GM19467 (cell line): ENCODE results near the gene HDAC7.

Experiments
- ATAC-seq: cut with Tn5 transposase; IDR thresholded peaks from one replicate; pipeline ENCODE4 v1.9.1; 2021; ENCODE audit warnings: mild to moderate bottlenecking, moderate library complexity; ENCODE audit not compliant: unreplicated experiment

HDAC7 gene

DNA sequence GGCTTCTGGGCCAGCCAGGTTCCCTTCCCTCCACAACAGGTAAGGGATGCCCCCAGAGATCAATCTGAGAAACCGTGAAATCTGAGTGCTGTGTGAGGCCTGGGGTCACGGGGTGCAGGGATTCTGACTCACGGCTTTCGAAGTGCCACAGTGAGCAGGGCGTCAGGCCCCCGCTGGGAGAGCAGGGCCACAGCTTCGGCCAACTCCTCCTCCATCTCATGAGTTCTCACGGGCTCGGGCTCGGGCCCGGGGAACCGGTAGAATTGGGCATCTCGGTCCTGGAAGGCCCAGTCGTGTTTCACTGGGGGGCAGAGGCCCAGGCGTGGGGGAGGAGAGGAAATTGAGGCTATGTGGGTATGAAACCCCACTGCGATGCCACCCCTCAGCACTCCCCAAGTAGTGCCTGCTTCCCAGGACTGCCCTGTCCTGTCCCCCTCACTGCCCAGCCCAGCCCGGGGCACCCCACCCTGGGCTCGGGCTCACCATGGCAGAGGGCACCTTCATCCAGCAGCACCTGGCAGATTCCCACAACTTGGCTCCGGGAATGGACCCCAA lies 68.7 kb downstream of the HDAC7 start:
- ATAC-seq = no peak

DNA sequence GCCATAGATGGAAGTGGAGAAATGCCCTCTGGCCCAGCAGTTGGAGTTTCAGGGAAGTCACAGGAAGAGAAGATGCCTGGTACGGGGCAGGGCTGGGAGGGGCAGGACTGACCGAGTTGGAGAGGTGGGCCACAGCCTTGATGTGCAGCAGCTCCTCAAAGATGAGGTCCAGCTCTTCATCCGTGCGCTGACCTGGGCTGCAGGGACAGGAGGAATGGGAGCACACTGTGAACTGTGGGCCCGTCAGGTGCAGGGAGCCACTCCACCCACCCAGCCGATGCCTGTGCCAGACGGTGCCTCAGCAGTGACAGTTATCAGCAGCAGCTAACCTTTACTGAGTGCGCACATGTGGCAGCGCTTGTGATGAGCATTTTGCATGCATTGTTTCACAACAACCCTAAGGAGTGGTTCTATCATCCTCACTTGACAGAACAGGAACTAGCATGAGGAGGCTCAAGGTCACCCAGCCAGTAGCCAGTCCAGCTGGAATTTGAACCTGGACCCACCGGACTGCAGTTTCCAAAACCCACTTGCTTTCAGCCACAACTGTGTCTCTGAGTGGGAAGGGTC lies 69.4 kb downstream of the HDAC7 start:
- ATAC-seq = no peak

DNA sequence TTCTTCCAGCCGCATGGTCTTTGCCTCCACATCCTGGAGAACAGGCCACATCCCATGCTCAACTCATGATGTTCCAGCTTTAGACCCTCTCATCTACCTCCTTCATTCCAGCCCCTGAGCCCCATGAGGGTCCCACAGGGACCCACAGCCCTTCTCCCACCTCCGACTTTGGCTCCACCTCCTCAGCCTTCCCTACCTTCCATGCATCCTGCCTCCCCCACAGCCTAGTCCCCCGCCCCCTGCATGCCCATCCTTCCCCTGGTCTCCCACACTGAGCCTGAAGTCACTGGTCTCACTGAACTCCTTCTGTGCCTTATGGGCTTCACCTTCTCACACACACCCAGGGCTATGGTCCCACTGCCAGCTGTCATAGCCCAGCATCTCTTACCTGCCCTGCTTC lies 70.8 kb downstream of the HDAC7 start:
- no peak for ATAC-seq

DNA sequence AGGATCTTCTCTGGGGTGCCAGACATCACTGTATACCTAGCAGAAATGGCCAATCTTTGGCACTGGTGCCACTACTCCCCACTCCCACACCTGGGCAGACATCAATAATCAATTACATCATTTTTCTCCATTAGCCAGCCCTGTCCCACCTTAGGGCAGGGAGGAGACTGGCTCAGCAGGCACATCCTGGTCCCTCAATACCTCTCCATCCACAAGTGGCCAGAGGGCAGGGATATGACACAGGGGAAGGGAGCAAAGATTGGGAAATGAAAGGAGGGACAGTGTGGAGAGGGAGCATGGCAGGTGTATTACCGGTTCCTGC lies 71.2 kb downstream of the HDAC7 start:
- ATAC-seq = no peak

DNA sequence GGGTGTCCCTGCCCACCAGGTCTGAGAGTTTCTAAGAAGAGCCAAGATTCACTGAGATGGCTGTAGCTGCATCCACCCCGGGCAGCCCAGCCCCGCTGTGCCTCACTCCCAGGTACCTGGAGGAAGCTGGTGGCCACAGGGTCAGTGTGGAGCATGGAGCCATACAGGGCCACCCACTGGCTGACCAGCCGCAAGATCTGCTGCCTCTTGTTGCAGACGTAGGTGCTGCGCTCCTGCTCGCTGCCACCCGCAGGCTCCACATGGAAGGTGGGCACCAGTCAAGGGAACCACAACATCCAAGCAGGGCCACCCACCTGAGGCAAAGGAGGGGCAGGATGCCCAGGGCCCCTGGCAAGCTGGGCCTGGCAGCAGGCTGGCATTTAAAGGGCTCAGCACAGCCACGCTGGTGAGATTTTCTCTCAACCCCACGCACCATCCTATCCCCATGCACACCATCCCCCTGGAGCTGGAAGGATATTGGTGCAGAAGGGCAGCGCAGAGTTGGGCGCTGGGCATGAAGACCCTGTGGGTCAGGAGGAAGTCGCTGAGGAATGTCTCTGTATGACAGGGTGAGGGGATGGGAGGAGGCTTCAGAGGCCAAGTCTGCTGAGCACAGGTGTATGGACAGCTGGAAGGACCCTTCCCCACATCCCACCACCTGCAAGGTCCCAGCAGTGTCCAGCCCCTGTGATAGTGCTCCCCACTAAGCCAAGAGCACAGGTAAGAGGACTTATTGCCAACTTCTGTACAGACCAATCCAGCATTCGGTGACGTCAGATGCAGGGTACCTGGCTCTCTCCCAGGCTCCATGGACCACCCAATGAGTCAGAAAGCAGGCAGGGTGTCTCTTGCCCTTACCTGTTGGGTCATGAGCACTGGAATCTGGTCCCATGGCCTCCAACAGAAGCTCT lies 71.9 kb downstream of the HDAC7 start:
- ATAC-seq = no peak

DNA sequence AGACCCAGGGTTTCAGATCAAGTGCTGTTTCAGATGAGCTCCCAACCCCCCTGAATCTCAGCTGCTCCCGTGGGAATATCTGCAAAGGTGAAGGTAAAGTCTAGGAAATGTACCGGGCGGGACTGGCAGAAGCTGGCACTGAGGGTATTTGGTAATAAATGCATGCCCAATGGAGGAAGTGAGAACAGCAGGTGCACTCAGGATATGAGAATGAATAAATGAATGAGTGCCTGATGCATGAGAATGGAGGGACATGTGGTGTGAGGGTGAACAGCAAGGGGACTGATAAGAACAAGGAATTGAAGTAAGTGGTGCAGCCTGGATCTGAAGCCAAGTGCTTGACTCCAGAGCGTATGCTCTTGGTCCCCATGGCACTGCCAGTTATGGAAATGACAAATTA lies 72.6 kb downstream of the HDAC7 start:
- no peak for ATAC-seq

DNA sequence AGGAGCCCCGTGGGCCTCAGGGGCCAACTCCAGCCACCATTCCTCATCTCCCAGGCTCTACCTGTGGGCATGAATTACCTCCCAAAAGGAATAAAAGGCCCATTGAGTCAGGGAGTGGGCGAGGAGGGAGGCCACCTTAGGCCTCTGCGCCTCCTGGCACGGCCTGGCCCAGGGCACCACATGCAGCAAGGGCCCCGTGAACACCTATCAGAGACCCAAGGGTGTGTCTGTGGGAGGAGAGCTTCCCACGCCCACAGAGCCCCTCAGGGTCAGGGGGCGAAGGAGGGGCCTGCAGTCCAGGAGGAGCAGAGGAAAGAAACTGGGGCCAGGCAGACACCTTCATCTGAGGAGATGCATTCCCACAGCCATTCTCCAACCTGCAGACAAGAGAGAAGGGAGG lies 73.2 kb downstream of the HDAC7 start:
- no peak for ATAC-seq

DNA sequence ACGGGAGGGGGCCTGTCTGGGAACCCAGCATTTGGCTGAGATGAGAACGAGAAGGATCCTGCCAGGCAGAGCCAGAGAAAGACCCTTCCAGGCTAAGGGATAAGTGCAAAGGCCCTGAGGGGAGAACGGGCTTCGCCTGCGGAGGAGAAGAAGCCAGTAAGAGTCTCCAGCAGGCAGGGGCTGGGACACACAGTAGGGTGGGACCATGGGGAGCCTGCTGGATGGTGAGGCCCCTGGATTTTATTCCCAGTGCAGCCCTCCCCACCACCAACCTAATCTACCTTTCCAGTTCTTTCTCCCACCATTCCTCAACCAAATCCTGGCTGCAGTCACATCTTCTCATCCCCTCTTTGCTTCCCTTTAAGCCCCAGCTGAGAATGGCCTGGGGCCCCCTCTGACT lies 73.6 kb downstream of the HDAC7 start:
- ATAC-seq = no peak

DNA sequence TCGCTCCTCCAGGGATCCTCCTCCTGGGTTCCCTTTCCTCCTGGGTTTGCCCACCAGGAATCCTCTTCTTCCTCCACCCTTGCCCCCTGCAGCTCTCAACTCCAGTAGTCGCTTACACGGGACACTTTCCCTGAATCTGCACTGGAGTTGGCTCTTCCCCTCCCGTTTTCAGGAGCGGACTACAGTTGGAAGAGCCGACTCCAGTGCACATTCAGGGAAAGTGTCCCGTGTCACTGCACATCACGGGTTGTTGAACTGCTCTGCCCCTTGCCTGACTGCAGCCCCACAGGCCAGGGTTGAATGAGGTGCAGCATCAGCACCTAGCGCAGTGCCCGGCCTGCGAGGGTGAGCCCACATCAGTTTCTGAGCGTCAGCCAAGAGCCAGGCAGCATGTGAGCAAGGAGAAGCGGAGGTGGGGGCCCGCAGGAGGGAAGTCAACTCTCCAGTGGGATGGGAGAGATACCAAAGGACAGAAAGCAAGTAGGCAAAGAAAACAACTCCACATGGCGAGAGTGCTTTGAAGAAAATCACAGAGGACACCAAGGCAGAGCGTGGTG lies 74.1 kb downstream of the HDAC7 start:
- ATAC-seq = no peak

DNA sequence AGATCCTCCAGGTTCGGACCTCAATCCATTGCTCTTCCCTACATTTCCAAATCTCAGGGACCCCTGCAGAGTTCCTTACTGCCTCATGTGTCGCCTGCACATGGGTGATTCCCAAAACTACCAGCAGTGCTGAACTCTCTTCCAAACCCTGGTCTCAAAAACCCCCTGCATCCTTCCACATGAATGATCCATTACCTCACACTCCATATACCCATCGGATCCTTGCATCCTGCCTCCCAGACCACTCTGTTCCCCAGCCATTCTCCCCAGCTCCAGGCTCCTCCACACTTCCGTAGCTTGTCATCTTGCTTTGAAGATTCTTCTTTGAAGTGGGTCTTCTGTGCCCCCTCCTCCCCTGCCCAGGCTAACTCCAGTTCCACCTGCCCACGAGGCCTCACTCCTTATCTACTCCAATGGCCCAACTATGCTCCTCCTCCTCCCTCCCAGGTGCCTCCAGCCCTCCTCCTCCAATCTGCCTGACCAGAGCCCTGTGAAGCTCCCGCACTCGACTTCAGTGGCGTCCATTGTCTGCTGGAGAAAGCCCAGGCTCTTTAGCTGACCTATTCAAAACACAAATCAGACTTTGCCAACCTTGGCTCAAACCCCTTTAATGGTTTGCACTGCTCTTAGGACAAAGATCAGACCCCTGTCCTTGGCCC lies 74.8 kb downstream of the HDAC7 start:
- ATAC-seq = no peak

DNA sequence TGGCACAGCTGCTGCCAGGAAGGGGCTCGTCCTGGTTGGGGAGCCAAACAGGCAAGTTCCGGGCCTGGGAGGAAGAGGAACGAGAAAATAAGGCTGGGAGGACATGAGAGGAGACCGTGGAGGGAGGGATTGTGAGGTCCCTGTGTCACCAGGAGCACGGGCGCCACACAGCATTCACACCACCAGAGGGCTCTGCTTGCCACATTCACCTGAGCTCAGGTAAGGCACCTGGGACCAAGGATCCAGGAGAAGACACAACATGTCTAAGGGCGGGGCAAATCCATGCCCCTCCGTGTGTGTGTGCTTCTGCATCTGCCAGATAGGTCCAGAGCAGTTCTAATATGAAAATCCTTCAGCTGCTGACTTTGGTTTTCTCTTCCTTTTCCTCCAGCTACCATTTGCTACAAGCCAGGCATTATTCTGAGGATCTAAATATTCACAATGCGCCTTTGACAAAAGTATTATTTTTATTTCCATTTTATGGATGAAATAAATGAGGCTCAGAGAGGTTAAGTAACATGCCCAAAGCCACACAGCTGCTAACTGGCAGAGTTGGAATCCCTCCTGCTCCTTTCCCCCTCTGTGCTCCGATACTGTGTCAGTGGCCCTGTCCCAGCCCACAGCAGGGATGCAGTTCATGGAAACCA lies 75.6 kb downstream of the HDAC7 start:
- no peak for ATAC-seq

DNA sequence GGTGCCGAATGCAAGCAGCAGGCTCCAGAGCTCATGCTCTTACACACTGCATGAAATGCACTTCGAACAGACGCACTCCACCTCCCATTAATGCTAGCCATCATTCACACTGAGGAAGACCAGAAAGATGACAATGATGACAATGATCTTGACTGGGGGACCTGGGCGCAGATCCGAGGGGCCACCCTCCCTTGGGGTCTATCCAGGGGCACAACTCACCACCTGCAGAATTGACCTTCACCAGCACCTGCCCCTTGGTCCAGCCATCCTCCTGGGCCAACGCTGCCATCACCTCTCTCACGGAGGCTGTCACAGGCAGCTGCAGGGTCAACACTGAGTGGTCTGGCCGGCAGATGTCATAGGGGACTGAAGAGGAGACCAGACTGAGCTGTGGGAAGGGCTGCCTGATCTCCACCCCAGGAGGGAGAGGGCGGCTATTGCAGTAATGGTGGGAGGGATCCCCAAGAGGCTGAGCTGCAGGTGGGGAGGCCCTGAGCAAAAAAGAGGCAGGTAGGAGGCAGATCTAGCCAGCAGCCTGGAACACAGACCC lies 76.3 kb downstream of the HDAC7 start:
- no peak for ATAC-seq

DNA sequence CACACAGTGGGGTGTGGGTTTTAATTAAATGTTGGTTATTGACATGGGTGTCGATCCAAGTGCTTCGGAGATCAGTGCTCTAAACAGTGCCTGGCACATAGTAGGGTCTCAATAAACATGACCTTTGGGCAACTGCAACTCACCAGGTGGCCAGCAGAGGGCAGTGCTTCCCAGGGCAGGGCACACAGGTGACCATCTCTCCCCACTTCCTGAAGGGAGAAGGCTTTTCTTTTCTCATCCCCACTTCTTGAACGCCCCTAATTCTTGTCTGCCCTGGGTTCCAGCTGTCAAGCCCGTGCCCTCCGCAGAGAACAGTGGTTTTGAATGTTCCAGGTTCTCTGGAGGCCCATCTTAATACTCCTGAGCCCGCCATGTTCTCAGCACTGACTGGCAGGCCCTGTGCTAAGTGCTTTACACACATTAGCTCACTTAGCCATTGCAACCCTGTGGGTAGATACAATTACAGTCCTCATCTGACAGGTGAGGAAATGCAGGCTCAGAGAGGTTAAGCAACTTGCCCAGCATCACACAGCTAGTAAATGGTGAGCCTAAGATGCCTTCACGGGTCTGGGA lies 77.4 kb downstream of the HDAC7 start:
- no peak for ATAC-seq

DNA sequence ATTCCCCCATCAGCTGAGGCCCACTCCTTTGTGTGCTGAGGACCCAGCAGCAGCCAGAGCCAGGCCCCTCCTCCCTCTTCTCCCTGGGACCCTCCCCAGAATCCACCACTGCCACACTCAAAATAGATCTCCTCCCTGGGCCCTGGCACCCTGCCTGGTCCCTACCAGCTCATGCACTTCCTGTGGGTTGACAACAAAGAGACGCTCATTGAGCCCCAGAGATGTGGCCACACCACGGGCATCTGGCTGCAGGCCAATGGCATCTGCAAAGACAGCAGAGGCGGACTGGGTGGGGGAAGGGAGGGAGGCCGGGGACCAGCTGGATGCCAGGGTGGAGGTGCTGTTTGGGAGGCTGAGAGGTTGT lies 78.4 kb downstream of the HDAC7 start:
- no peak for ATAC-seq

DNA sequence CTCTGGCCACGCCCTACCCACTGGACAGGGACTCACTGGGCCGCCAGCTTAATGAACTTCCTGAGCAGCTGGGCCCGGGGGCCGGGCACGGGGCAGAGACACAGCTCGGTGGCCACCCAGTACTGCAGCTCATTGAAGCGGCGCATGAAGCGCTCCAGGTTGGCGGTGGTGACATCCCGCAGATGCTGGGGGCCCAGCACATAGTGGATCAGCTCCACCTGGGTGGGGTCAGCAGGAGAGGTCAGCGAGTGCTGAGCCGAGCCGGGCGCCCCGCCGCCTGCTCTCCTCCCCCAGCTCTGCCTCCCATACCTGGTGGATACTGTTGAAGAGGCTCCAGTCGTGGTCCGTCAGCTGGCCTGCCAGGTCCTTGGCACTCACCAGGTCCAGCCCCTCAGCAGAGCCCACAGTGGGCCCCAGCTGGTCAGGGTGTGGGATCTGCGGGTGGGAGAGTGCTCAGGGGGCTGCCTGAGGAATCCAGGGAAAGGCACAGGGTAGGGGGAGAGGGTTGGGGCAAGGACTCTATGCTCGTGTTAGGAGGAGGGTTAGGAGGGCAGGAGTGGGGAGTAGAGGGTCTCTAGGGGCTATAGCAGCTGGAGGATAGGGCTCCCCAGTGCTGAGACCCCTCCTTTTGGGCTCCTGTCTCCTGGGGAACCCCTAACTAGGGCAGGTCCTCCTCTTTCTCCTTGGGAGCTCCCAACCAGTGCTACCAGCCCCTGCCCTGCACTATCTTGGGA lies 78.9 kb downstream of the HDAC7 start:
- peak; percentile 44 for ATAC-seq

DNA sequence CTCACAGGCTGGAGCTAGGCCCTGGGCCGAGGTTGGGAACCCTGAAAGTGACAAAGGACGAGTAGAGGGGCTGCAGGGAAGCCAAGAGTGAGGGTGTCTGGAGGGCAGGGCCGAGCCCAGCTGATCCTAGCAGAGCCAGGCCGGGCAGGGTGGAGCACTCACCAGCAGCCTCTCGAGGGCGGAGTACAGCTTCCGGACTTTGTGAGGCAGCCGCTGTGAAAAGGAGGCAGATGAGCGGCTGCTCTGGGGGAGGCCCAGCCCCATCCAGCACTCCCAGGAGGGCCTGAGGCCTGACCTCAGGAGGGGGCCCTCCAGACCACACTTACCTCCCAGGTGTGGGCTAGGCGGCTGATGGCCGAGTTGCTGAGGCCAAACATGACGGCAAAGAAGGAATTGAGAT lies 79.7 kb downstream of the HDAC7 start:
- peak; percentile 62 for ATAC-seq

DNA sequence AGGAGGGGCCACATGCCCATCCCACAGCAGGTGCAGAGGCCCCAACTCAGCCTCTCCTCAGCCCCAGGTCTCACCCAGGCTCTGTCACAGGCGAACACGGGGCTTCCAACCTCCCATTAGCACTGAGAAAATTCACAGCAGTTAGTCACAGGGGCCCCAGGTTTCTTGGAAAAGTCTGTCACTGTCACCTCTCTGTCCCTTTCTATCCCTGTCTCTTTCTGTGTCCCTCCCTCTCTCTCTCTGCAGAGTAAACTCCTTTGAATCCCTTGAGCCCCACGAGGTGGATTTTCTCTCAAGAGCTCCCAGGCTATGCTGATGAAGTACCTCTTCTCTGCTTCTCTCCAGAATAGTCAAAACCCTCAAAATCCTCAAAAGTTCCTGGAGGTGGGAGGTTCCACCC lies 80.4 kb downstream of the HDAC7 start:
- no peak for ATAC-seq

DNA sequence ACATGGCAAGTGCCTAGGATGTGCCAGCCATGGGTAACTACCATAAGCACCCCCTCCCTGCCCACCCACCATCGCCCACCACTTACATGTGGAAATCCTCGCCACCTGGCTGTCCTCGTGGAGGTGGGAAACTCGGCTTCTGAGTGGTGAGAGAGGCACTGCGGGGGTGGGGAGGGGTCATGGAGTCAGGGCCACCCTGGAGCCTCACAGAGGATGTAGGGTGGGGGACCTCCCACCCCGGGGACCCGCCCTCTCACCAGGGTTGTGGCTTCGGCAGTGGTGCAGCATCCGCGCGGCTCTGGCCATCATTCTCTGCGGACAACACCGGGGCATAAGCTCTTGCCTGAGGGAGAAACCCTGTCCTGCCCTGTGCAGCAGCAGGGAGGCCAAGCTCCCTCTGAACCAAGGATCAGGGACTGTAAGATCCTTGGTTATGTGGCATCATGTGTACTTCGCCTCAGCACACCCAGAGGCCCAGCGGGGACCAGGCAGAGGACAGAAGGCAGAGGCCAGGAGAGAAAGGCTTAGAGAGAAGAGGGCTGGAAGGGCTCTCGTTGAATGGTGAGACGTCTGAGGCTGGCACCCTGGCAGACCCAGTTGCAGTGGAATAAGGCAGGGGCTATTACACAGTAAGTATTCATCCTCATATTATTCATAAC lies 81.6 kb downstream of the HDAC7 start:
- no peak for ATAC-seq

DNA sequence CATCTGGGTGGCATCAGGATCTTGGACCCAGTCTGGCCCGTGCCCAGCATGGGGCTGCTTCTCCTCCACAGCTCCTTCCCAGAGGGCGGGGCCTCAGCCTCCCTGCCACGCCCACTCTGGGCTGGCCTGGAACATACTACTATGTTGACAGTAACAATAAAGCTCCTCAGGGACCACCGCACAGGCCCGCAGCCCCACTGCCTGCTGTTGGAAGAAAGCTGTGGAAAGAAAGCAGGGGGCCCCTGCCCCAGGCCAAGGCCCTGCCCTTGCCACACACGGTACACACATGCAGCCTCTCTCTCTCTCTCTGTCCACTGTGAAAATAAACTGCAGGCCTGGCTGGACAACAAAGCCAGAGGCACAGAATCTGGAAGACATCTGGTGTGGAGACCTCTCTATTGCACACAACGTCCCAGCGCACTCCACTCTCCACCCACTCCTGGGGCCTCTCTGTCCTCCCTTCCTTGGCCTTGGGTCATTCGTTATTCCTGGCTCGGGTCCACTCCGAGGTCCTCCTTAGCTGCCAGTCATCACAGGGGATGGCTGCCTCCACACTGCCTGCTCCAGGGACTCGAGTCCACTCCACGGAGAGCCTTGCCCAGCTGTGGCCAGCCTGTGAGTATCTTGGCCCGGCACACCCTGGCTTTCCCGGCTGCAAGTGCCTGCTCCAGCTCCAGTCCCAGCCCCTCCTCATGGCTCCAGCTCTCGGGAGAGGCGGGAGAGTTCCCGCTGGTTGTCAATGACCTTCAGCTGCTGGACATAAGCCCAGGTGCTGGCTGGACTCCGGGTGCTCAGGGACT lies 82.6 kb downstream of the HDAC7 start:
- no peak for ATAC-seq
